GM18526 (cell line): Measurements from ENCODE around the gene ARMC5.

Experiments used
- POLR2A ChIP-seq: IDR thresholded peaks from 3 replicates; pipeline ENCODE4 v1.6.1; 2011; ENCODE audit not compliant: insufficient read length; ENCODE audit errors: extremely low read depth

The ARMC5 gene

GRCh38 chr16:31429314-31429713 lies 30.0 kb upstream of the ARMC5 start:
- TF ChIP-seq POLR2A = no peak

GRCh38 chr16:31429796-31430195 lies 29.5 kb upstream of the ARMC5 start:
- TF ChIP-seq POLR2A = no peak

GRCh38 chr16:31430380-31431052 lies 28.8 kb upstream of the ARMC5 start:
- TF ChIP-seq POLR2A = no peak

- no peak for TF ChIP-seq POLR2A
Measured at GRCh38 chr16:31435341-31436220, 23.7 kb upstream of the ARMC5 start.

GRCh38 chr16:31436221-31437045 lies 22.9 kb upstream of the ARMC5 start:
- no peak for TF ChIP-seq POLR2A

- TF ChIP-seq POLR2A = no peak
Measured at GRCh38 chr16:31438414-31438813, 20.9 kb upstream of the ARMC5 start.

GRCh38 chr16:31439519-31439918 lies 19.8 kb upstream of the ARMC5 start:
- TF ChIP-seq POLR2A = no peak

GRCh38 chr16:31440516-31441184 lies 18.7 kb upstream of the ARMC5 start:
- no peak for TF ChIP-seq POLR2A

- TF ChIP-seq POLR2A = no peak
Measured at GRCh38 chr16:31441956-31442355, 17.3 kb upstream of the ARMC5 start.

- no peak for TF ChIP-seq POLR2A
Measured at GRCh38 chr16:31451201-31451600, 8.1 kb upstream of the ARMC5 start.

- TF ChIP-seq POLR2A = no peak
Measured at GRCh38 chr16:31451681-31452351, 7.5 kb upstream of the ARMC5 start.

GRCh38 chr16:31452631-31453106 lies 6.6 kb upstream of the ARMC5 start:
- no peak for TF ChIP-seq POLR2A

- TF ChIP-seq POLR2A = no peak
Measured at GRCh38 chr16:31453255-31454204, 5.8 kb upstream of the ARMC5 start.
